HG02763 (cell line): ENCODE data around the gene HOXC10.

ENCODE experiments used
- ATAC-seq: cut with Tn5 transposase; IDR thresholded peaks from one replicate; pipeline ENCODE4 v1.9.1; 2021; ENCODE audit warnings: mild to moderate bottlenecking, moderate library complexity; ENCODE audit not compliant: unreplicated experiment

The HOXC10 gene

DNA sequence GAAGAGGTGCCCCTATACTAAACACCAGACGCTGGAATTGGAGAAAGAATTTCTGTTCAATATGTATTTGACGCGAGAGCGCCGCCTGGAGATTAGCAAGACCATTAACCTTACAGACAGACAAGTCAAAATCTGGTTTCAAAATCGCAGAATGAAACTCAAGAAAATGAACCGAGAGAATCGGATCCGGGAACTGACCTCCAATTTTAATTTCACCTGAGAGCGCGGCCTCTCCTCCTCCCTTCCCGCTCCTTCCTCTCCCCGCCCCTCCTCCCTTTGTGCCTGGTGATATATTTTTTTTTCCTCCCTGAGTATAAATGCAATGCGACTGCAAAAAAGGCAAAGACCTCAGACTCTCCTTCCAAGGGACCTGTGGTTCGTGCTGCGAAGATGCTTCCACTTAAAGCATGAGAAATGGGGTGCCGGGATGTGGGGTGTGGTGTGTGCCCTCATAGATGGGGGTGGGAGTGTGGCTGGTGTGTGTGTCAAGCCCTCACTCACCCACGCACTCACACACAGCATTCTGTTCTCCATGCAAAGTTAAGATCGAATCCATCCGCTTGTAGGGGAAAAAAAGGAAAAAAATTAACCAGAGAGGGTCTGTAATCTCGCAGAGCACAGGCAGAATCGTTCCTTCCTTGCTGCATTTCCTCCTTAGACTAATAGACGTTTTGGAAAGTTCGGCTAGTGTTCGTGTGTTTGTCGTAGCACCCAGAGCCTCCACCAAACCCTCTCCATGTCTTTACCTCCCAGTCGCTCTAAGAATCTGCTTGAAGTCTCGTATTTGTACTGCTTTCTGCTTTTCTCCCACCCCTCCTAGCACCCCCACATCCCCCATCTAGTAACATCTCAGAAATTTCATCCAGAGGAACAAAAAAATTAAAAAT is 4.5 kb downstream of the HOXC10 start:
- ATAC-seq = no peak

DNA sequence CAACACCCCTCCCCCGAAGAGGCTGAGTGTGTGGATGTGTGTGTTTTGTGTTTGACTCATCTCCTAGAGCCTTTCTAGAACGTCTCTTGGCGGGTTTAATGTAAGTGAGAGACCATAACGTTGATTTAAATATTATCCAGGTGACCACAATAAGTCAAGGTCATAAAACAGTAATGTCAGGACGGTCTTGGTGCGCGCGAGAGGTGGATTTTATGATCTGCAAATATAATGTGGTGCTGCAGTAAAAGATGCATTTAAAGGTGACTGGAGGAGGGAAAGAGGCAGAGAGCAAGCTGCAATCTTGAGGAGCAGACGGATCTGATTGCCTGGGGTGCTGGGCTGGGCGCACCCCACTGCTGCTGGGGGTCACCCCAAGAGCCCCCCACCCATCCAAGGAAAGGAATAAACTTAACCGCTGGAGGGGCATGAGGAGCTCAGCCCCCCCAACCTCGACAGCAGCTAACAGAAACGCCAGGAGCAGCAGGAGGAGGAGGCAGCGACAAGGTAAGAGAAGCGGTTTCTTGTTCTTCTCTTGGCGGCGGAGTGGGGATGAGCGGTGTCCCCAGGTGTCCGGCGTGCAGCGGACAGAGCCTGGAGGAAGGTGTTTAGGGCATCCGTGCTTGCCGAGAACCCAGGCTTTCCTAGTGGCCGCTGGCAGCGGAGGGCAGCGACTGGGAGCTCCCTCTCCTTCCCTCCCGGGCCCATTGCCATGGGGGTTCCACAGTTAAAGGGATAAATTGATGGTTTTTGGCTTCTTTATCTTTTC is 5.5 kb downstream of the HOXC10 start:
- ATAC-seq = no peak

DNA sequence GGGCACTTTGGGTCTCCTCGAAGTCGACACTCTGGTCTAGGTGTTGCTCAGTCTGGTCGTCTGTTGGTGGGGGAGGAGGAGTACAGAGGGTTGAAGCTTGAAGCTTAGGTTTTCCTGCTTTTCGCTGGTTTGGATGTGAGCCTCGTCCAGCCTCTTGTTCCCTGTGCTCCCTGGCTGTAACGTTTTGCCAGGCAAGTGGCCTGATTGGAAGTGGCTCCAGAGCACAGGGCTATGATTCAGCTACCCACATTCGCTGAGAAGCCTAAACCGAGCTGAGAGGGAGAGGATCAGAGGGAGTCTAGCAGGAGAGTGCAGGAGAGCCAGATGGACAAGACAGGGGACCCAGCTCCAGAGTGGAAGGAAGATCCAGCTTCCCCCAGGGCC is 6.1 kb downstream of the HOXC10 start:
- ATAC-seq = no peak

DNA sequence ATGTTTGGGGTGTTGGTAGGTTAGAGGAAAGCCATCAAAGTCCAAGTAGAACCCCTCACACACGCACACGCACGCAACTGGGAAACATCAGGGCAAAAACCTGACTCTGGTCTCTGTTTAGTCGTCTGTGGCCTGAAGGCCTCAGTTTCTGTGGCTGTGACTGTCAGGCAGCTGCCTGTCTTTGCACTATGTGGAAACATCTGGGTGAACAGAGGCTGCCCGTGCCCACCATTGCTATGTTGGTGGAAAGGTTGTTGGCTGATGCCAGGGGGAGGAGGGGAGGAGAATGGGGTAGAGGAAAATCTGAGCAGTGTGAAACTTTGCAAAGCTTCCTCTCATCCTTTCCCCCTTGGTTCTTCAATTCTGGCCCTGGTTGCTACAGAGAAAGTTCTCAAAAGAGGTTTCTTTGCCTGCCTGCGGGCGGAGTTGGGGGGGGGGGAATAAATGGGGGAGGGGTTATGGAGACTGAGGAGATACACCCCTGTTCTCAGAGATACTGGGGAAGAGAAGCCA is 7.5 kb downstream of the HOXC10 start:
- no peak for ATAC-seq

DNA sequence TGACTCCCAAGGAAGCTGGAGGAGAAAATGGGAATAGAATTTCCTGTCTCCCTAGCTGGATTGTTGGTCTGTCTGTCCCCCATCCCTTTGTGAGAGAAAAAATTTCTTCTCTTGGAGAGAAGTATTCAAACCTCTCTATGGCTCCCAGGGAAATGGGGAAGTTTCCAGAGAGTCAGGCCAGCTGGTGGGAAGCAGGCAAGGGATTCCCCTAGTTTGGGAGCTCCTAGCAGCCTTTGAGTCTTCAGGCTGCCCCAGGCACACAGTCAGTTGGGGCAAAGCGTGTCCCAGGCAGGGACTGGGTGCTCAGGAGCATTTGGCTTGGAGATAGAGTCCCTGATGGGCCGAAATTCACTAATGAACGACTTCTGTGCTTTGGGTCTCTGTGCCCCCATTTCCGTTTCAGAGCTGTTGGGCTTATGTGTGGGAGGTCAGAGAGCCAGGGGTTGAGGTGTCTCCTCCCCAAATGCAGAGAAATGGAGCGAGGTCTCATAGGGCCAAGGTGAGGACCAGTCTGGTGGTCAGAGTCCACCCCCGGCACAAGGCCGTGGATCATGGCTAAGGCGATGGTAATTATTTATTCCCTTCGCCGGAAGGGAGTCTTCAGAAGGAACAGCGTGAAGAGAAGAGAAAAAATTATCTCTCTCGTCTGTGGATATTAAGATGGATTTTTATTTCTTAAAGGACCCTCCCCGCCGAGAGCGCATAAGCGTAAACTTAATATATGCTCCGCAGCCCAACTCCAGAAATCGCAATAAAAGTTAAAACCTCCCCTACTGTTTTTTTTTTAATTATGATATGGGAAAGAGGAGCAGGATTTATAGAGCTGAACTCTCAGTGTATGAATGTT is 8.4 kb downstream of the HOXC10 start:
- no peak for ATAC-seq

DNA sequence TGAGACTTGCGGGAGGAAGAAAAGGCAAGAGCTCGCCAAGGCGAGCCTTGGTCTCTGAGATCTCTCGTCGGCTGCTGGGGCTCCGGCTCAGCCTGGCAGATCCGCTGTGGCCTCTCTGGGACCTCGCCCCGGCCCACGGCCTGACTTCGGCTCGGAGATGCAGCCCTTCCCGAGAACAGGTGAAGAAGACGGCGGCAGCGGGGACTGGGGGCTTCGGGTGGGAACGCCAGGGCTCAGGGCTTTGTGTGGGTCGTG is 9.0 kb downstream of the HOXC10 start:
- ATAC-seq = no peak

DNA sequence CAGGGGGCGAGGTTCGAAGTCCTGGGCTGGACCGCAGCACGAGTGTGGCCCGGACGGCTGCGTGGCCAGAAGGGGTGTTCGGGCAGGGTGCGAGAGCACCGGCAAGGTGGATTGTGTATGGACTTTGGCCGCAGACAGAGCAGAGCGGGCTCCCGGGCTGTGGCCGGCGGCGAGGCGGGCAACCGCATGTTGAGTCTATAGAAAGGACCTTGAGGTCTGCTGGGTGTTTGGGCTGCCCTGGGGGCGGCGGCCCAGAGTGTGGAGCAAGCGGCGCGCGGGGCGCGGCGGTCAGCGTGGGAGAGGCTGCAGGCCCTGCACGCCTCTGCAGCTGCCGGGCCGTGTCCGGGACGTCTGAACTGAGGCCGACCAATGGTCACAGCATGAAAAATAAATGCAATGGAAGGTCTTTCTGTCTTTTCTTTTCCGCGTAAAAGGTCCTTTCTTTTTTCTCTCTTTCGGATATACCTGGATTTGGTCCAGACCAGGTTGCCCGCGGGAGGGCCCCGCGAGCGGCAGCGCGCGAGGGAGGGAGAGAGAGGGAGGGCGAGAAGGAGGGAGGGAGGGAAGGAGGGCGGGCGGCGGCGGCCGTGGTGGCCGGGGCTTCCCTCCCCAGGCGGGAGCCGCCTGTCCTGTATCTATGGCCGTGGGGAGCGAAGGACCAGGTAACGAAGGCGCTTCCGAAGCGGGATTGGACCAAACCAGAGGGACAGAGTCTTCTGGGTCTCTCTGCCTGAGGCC is 9.5 kb downstream of the HOXC10 start:
- no peak for ATAC-seq

DNA sequence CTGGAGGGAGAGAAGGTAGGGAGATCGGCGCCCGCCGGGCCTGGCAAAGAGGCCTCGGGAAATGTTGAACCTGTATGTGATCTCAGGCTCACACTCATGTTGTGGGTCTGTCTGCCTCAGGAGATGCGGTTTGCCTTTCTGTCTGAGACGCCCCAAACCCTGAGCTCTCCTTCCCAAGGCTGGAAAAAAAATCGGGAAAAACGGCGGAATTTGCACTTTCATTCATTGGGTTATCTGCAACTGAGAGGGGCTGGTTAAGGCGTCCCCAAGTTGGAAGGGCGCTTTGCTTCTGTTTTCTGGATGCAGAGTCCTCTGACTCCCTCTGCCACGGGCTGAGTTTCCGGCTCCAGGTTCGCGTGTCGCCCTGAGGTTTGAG is 10.0 kb downstream of the HOXC10 start:
- no peak for ATAC-seq

DNA sequence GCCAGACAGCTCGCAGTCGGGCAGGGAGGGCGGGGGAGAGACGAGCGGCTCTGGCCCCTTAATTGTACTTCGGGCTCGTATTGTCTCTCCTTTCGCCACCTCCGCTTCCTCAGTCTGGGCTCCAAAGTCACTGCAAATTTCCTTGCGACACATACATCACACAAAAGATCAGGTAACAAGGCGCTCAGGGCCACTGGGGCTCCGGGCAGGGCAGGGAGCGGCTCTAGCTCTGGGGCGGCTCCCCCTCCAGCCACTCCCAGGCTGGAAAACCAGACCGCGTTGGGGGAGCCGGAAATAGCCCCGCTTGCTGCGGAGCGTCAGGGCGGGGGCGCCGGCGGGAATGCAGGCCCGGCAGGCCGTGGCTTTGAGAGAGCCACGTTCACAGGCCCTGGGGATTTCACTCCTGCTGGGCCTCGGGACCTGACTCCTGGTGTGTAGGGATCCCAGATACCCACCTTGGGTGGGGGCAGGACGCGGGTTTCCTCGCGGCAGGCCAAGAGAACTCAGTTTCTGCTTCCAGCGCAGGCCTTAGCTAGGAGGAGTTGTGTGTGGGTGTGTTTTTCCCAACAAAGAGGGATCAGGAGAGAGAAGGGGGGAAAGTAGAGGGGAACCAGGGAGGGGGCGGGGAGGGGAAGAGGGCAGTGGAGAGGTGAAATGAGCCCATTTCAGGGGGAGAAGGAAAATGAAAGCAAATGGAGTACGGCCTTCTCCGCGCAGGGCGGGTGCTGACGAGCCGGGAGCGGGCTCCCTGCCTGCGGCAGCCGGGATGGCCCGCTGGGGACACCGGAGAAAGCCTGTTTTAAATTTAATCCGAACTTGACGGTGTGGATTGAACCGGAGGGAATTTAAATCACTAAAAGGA is 10.7 kb downstream of the HOXC10 start:
- ATAC-seq = no peak

DNA sequence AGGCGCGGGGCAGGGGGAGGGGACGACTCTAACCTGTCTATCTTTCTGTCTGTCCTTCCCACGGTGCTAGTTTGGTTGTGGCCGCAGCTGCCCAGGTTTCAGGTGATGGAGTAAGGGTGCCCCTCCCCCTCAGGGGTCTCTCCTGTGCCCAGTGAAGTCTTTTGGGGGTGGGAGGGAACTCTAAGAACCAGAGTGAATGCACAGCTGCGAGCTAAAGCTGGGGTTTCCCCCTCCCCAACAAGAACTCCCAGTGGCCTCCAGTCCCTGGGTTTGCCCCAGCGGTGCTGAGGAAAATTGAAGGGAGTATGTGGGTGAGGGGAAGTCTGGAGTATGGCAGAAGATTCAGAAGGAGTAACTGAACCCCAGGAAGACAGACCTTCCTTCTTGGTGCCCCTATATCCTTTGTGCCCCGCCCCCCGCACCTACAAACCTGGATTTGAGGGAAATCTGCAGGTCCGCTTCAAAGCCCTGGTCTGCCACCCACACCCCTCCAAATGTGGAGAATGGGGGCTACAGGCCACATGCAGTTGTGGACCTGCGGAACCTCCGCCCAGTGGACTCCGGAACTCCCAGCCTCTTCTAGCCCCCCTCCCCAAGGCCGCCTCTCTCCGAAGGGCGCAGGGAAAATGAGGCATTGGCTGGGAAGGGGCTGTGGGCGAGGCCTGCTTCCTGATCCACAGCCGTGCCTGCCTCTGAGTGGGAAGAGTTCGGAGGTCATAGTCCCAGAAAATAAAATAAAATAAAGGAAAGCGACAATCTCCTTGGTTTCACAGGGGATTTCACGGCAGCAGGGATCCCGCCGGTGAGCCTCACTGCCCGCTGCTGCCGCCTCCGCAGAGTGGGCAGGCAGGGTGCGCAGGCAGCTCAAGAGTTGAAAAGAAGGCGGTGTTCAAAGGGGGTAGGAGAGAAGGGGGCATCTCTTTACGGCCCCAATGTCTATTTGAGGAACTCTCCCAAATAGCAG is 11.6 kb downstream of the HOXC10 start:
- ATAC-seq = no peak

DNA sequence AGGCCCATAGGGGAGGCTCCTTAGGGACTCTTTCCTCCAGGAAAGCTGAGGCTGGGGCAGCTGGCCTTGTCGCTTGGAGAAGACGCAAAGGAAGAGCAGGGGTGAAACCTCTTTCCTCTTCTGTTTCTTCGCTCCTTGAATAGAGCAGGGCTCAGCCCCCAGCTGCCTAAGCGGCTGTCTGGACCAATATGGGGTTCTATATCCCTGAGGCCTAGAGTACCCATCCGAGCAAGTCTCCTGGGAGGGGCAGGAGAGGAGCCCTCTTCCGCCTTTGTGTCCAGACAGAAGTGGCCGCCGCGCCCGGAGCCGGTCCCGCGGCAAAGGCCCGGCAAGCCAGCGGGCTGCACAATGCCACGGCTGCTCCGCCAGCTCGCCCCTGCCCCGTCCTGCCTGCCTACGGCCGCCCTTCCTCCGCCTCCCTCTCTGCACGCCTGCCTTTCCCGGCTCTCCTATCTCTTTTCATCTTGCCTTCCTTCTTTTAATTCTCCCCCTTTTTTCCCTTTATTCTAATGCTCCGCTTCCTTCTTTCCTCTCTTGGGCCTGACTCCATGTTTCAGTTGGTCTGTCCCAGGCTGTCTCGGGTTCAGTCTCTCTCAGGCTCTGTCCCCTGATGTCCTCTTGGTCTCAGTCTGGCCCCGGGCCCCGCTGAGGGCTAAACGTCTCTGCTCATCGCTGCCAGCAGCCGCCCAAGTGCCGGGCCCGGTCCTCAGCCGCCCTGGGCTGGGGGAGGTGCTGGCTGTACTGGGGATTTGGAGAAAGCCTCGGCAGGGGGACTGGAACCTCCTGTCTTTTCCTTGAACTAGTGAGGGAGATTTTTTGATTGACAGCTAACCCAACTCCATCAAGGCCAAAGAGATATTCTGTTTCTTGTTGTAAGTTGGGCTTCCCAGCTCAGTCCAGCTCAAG is 12.5 kb downstream of the HOXC10 start:
- no peak for ATAC-seq

DNA sequence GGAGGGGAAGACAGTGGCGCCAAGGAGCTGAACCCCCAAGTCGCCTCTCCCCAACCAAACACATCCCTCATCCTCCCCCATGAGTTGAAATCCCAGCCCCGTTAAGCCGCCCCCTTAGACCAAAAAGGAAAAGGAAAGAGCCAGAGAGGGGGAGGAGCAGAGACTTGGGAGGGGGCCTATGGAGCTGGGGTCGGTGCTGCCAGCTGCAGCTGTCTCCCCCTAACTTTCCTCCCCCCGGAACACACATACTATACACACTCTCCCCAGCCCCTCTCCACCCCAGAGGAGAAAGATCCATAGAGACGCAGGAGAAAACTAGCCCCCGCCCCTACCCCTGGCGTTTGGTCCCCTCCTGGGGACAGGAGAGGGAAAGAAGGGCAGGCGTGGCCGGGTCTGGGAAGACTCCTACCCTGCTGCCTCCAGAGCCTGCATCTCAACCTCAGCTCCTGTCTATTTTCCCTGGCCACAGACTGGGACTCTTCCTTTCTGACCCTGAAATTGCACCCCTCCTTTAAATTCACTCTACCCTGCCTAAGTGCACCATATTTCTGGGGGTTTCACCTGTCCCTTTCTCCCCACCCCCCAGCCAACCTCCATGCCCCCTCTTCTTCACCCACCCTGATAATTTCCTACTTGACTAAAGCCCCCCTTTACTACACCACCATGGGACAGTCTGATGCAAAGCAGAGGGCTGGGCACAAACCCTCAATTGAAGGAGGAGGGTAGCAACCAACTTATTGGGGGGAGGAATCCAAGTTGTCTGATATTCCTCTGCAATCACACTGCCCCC is 13.4 kb downstream of the HOXC10 start:
- no peak for ATAC-seq

DNA sequence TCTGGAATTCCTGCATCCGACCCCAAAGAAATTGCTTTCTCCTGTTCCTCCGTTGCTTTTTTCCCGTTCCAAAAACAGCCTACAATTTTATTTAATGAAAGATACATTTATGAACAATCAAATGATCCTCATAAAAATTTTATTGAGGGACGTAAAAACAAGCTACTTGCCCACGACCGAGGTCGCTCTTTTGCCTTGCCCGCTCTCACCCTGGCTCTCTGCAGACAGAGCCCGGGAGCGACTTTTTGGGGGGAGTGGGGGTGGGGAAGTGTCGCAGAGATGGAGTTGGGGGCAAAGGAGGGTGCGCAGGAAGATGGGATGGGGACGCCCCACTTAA is 13.9 kb downstream of the HOXC10 start:
- no peak for ATAC-seq

DNA sequence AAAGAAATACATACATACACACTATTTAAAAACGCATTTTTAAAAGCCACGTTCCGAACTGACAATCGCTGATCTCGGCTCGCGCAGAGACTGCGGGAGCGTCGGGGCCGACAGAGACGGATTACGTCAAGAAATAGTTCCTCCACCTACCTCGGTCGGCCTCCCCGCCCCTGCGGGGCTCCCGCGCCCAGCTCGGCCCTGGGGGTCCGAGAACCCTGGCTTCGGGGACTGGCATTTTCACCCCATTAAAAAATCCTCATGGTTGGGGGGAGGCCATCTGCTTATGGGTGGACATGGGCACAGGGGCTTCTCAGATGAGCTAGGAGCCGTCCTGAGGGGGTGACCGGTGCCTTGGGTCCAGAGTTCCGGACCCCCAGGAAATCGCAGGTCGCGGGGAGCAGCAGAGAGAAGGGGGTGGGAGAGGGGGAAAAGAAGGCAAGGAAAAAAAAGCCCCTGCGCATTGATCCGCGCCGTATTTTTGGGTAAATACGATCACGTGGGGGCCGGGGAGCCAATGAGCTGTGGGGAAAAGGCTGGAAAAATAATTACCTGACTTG is 14.7 kb downstream of the HOXC10 start:
- no peak for ATAC-seq

DNA sequence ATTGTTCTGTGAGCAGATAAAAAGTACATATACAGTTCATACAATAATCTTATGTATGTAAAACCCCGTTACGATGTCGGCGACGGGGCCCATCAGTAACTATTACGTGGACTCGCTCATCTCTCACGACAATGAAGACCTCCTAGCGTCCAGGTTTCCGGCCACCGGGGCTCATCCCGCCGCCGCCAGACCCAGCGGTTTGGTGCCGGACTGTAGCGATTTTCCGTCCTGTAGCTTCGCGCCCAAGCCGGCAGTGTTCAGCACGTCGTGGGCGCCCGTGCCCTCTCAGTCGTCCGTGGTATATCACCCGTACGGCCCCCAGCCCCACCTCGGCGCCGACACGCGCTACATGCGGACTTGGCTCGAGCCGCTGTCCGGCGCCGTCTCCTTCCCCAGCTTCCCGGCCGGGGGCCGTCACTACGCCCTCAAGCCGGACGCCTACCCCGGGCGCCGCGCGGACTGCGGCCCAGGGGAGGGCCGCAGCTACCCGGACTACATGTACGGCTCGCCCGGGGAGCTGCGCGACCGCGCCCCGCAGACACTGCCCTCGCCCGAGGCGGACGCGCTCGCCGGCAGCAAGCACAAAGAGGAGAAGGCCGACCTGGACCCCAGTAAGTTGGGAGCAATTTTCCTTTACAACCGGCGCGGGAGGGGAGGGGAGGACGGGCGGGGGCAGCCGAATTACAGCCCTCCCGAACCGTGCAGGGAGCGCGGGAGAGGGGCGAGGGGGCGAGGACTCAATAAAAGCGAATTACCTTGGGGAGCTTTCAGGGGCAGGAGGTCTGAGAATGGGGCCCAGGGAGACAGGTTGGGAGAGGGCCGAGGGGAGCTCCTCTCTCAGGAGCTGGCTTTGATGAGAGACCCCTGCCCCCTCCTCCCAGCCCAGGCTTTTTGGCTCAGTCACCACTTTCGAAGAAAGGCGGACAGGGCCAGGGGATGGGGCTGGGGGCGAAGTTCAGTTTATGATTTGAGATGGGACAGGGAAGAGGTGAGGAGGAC is 15.5 kb downstream of the HOXC10 start, which contains the start of gene HOXC9:
Gene HOXC9, plus strand, starts transcription at position 46 of the 999 bp plus-strand sequence. Its CDS starts 28 bp downstream, at position 74.
- ATAC-seq = no peak
